Smooth muscle cell (in vitro differentiated cells): Measurements from ENCODE around the gene CYP2C9. TPM values are rescaled to one million over a fixed set of nuclear protein-coding genes. Genes with fewer than 3 reads are reported as not detected.

Experiments
- DNase-seq: peaks from one replicate; lab custom pipeline; 2025; ENCODE audit not compliant: unreplicated experiment; lab: John Stamatoyannopoulos, UW
- H2AFZ ChIP-seq: fragments of 200-600 bp; sonication (generic); 2 replicates; pipeline ENCODE4 v1.6.0; 2016; ENCODE audit warnings: antibody characterized with exemption, low read depth, mild to moderate bottlenecking
- H3F3A ChIP-seq: fragments of 200-600 bp; sonication (generic); 2 replicates; pipeline ENCODE4 v1.6.0; 2017; ENCODE audit warnings: antibody characterized with exemption, low read depth
- H3K27ac ChIP-seq: fragments of 200-600 bp; sonication (generic); 2 replicates; pipeline ENCODE4 v1.5.1; 2016; ENCODE audit warnings: low read depth, mild to moderate bottlenecking
- H3K27me3 ChIP-seq: fragments of 200-600 bp; sonication (generic); 2 replicates; pipeline ENCODE4 v1.6.1; 2016; ENCODE audit warnings: low read depth, mild to moderate bottlenecking
- H3K36me3 ChIP-seq: fragments of 200-600 bp; sonication (generic); 2 replicates; pipeline ENCODE4 v1.5.1; 2016; ENCODE audit warnings: low read depth
- H3K4me1 ChIP-seq: fragments of 200-600 bp; sonication (generic); 2 replicates; pipeline ENCODE4 v1.5.1; 2016; ENCODE audit warnings: low read depth
- H3K4me2 ChIP-seq: fragments of 200-600 bp; sonication (generic); 2 replicates; pipeline ENCODE4 v1.6.0; 2016; ENCODE audit warnings: mild to moderate bottlenecking
- H3K4me3 ChIP-seq: fragments of 200-600 bp; sonication (generic); 2 replicates; pipeline ENCODE4 v1.5.1; 2016; ENCODE audit warnings: mild to moderate bottlenecking
- H3K79me2 ChIP-seq: fragments of 200-600 bp; sonication (generic); 2 replicates; pipeline ENCODE4 v1.6.0; 2016; ENCODE audit warnings: low read depth, mild to moderate bottlenecking
- H3K9ac ChIP-seq: fragments of 200-600 bp; sonication (generic); 2 replicates; pipeline ENCODE4 v1.6.0; 2016; ENCODE audit warnings: low read depth
- H3K9me3 ChIP-seq: fragments of 200-600 bp; sonication (generic); replicated peaks from 2 replicates; pipeline ENCODE4 v1.5.1; 2016; ENCODE audit warnings: low read depth
- H4K20me1 ChIP-seq: fragments of 200-600 bp; sonication (generic); 2 replicates; pipeline ENCODE4 v1.6.0; 2016; ENCODE audit warnings: low read depth
- WGBS: methylation state at CpG from one replicate; pipeline ENCODE4 v1.1.7; 2016; ENCODE audit warnings: low lambda C conversion rate; 5-methylcytosine and 5-hydroxymethylcytosine counted together
- polyA plus RNA-seq: library from polyadenylated mRNA; unstranded; fragments of >200 nt; fragmentation: Nextera tagmentation; extraction: Ambion mirVana; gene quantifications from 2 replicates; pipeline ENCODE4 v1.2.1, GENCODE V29; 2016
- small RNA-seq: library from RNA; depleted of rRNA; stranded (forward); fragments of <200 nt; gene quantifications from one replicate; pipeline ENCODE3, GENCODE V24; 2014
- total RNA-seq: library from RNA; depleted of rRNA; stranded (reverse); fragments of >200 nt; gene quantifications from 2 replicates; pipeline ENCODE4 v1.2.3, GENCODE V29; 2014
- TF ChIP-seq, protein P1 (sequence below): fragments of 200-600 bp; sonication (generic); IDR thresholded peaks from 2 replicates; pipeline ENCODE4 v1.5.1; 2017; ENCODE audit warnings: borderline replicate concordance, mild to moderate bottlenecking, antibody characterized with exemption; ENCODE audit not compliant: insufficient read depth, poor library complexity, severe bottlenecking

The CYP2C9 gene
- total and polyA plus RNA-seq, 2 experiments from 2014 or later: 0.10 to 1.3 TPM

DNA sequence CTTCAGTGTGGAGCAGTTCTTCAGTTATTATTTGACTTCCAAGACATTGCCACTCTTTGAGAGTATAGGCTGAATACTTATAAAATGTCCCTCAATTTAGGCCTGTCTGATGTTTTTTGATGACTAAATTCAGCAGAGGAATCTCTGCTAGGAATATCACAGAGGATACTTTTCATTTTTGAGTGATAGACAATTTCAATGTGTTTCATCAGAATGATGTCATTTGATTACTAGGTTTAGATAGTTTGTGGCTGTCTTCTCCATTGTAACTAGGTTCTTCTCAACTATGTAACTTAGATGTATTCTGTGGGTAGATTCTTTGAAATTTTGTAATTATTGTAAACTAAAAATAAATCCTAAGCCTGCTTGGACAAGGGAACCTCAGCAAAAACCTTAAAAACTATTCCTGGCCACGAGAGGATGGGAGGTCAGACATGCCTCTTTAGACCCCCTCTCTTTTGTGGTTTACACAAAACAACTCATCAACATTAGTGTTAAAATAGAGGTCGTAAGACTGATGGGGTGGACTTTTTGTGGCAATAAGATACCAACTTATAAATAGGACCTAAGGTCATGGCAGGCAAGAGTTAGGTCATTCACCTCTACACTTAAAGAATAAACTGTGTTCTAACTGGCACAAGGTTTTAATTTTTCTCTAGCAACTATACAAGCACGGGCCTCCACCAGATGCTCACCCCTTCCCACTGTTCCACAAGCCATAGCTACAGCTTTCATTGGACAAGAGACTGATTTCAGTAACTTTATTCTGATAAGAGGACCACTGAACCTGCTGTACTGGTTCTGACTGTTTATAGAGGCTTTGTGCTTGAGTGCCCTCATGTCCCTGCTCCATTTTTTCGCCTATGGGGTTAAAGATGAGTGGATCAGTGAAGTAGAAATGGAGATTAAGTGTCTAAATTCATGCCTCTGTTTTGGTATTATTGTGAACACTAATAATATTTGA lies 97.2 kb downstream of the CYP2C9 start:
- Histone ChIP-seq H3K4me2 (no peak overlapping the region), H3K27ac (no peak overlapping the region), H3F3A (no peaks in the 10 kb centered on the region), H3K4me1 (no peaks in the 10 kb centered on the region), H3K4me3 (no peak overlapping the region), H4K20me1 (no peaks in the 10 kb centered on the region), H2AFZ (no peak overlapping the region), H3K79me2 (no peaks in the 10 kb centered on the region), H3K27me3 (no peaks in the 10 kb centered on the region), H3K9me3 (no peaks in the 10 kb centered on the region), H3K9ac (no peak overlapping the region), H3K36me3 (no peaks in the 10 kb centered on the region)
- WGBS: 69% methylated on average over 4 of the region's 4 CpGs
- DNase-seq: no peak
- TF ChIP-seq, protein P1, sequence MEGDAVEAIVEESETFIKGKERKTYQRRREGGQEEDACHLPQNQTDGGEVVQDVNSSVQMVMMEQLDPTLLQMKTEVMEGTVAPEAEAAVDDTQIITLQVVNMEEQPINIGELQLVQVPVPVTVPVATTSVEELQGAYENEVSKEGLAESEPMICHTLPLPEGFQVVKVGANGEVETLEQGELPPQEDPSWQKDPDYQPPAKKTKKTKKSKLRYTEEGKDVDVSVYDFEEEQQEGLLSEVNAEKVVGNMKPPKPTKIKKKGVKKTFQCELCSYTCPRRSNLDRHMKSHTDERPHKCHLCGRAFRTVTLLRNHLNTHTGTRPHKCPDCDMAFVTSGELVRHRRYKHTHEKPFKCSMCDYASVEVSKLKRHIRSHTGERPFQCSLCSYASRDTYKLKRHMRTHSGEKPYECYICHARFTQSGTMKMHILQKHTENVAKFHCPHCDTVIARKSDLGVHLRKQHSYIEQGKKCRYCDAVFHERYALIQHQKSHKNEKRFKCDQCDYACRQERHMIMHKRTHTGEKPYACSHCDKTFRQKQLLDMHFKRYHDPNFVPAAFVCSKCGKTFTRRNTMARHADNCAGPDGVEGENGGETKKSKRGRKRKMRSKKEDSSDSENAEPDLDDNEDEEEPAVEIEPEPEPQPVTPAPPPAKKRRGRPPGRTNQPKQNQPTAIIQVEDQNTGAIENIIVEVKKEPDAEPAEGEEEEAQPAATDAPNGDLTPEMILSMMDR: no peak

DNA sequence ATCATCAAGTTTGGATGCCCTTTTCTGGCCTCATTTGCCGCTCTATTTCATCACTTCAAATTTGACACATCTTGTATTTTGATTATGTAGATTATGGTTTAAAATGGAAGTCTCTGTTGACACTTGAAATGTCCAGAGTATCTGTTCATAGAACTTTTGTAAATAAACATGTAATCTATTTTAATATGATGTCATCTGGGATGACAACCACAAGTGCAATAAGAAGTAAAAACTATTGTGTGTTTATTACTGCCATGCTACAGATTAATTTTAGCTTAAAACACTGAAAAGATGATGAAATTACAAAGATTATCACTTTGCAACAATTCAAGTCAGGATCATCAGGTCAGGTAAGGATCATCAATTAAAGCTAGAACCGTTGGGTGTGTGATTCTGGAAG lies 100.8 kb downstream of the CYP2C9 start:
- Histone ChIP-seq H3K79me2 (no peaks in the 10 kb centered on the region), H3K27me3 (no peaks in the 10 kb centered on the region), H3K36me3 (no peaks in the 10 kb centered on the region), H3K9ac (no peak overlapping the region), H3F3A (no peaks in the 10 kb centered on the region), H4K20me1 (no peaks in the 10 kb centered on the region), H3K4me3 (no peak overlapping the region), H3K9me3 (no peaks in the 10 kb centered on the region), H3K4me1 (no peaks in the 10 kb centered on the region), H2AFZ (no peak overlapping the region), H3K4me2 (no peak overlapping the region), H3K27ac (no peak overlapping the region)
- DNase-seq: no peak
- TF ChIP-seq, protein P1: no peak
- WGBS: 93% methylated on average over 2 of the region's 2 CpGs

Small RNA genes within 50 kb of the gene (small RNA-seq; reads per million reads assigned to genes)
- not detected for gene CYP2C60P

Other genes starting within 250 kb of the CYP2C9 start
- gene CYP2C19, start 176.0 kb upstream of the CYP2C9 start, total RNA-seq: 0.76 TPM in 1 of 2 replicates, not detected in the other
- 0.10 TPM in 1 of 2 replicates, not detected in the other for gene CYP2C19, start 176.0 kb upstream of the CYP2C9 start, polyA plus RNA-seq
- gene CYP2C8, start 130.8 kb downstream of the CYP2C9 start, total RNA-seq: 1.6 and 1.8 TPM in 2 replicates
- gene CYP2C8, start 130.8 kb downstream of the CYP2C9 start, polyA plus RNA-seq: 0.65 TPM in 1 of 2 replicates, not detected in the other